GM23338 (cell line): ENCODE results near the gene ZSCAN1. TPM values are rescaled to one million over a fixed set of nuclear protein-coding genes. Genes with fewer than 3 reads are reported as not detected.

Experiments used
- ATAC-seq: fragments of 200-7000 bp; cut with Tn5 transposase; 3 replicates; pipeline ENCODE4 v1.9.1; 2020
- DNase-seq: peaks from one replicate; pipeline ENCODE4 v3.0.0-alpha.2; 2015; ENCODE audit warnings: low spot score
- H2AFZ ChIP-seq: fragments of 200-600 bp; sonication (generic); 2 replicates; pipeline ENCODE4 v1.8.0; 2016; ENCODE audit warnings: antibody characterized with exemption, mild to moderate bottlenecking, moderate library complexity
- H3F3A ChIP-seq: fragments of 200-600 bp; sonication (generic); replicated peaks from 2 replicates; pipeline ENCODE4 v1.8.0; 2017; ENCODE audit warnings: antibody characterized with exemption, mixed run types, low read depth
- H3K27ac ChIP-seq: fragments of 200-600 bp; sonication (generic); 2 replicates; pipeline ENCODE4 v1.6.1; 2016; ENCODE audit warnings: low read depth
- H3K27me3 ChIP-seq: fragments of 200-600 bp; sonication (generic); 2 replicates; pipeline ENCODE4 v1.8.0; 2016; ENCODE audit warnings: mild to moderate bottlenecking, mixed run types, moderate library complexity; ENCODE audit not compliant: insufficient read depth
- H3K36me3 ChIP-seq: fragments of 200-600 bp; sonication (generic); 2 replicates; pipeline ENCODE4 v1.8.0; 2016; ENCODE audit warnings: mild to moderate bottlenecking; ENCODE audit not compliant: insufficient read depth
- H3K4me1 ChIP-seq: fragments of 200-600 bp; sonication (generic); 2 replicates; pipeline ENCODE4 v1.8.0; 2016; ENCODE audit warnings: mild to moderate bottlenecking, moderate library complexity; ENCODE audit not compliant: insufficient read depth
- H3K4me2 ChIP-seq: fragments of 200-600 bp; sonication (generic); 2 replicates; pipeline ENCODE4 v1.7.1; 2017; ENCODE audit warnings: mixed run types
- H3K4me3 ChIP-seq: fragments of 200-600 bp; sonication (generic); 2 replicates; pipeline ENCODE4 v1.6.1; 2016; ENCODE audit warnings: mixed run types
- H3K79me2 ChIP-seq: fragments of 200-600 bp; sonication (generic); replicated peaks from 2 replicates; pipeline ENCODE4 v1.8.0; 2017; ENCODE audit warnings: mild to moderate bottlenecking; ENCODE audit not compliant: insufficient read depth
- H3K9me2 ChIP-seq: fragments of 200-600 bp; sonication (generic); 2 replicates; pipeline ENCODE4 v1.8.0; 2017; ENCODE audit not compliant: insufficient read depth
- H4K20me1 ChIP-seq: fragments of 200-600 bp; sonication (generic); replicated peaks from 2 replicates; pipeline ENCODE4 v1.8.0; 2017; ENCODE audit warnings: mild to moderate bottlenecking; ENCODE audit not compliant: insufficient read depth
- H3K27ac Mint-ChIP-seq: 2 replicates; pipeline ENCODE4 v1.8.0; 2020; ENCODE audit warnings: inconsistent platforms, mild to moderate bottlenecking, moderate library complexity, mixed read lengths
- H3K27me3 Mint-ChIP-seq: 3 replicates; pipeline ENCODE4 v1.8.0; 2022; ENCODE audit warnings: low read depth, mild to moderate bottlenecking, moderate library complexity, mixed read lengths, inconsistent platforms; ENCODE audit not compliant: insufficient read depth, poor library complexity
- H3K36me3 Mint-ChIP-seq: 3 replicates; pipeline ENCODE4 v1.8.0; 2021; ENCODE audit warnings: low read depth, mild to moderate bottlenecking, inconsistent platforms, moderate library complexity, mixed read lengths
- H3K4me1 Mint-ChIP-seq: 3 replicates; pipeline ENCODE4 v1.8.0; 2020; ENCODE audit warnings: mild to moderate bottlenecking, inconsistent platforms, mixed read lengths
- H3K4me3 Mint-ChIP-seq: 3 replicates; pipeline ENCODE4 v1.8.0; 2021; ENCODE audit warnings: moderate library complexity, mild to moderate bottlenecking, inconsistent platforms, mixed read lengths
- H3K9me3 Mint-ChIP-seq: 3 replicates; pipeline ENCODE4 v1.8.0; 2020; ENCODE audit warnings: moderate library complexity, mild to moderate bottlenecking, inconsistent platforms, mixed read lengths
- EZH2 ChIP-seq: fragments of 200-600 bp; sonication (generic); IDR thresholded peaks from one replicate; pipeline ENCODE4 v1.8.0; 2017; ENCODE audit warnings: antibody characterized with exemption, mild to moderate bottlenecking, low read depth; ENCODE audit not compliant: unreplicated experiment
- EZH2phosphoT487 ChIP-seq: fragments of 200-600 bp; sonication (generic); IDR thresholded peaks from one replicate; pipeline ENCODE4 v1.8.1; 2018; ENCODE audit warnings: antibody characterized with exemption; ENCODE audit not compliant: unreplicated experiment
- NANOG ChIP-seq: IDR thresholded peaks from 2 replicates; pipeline ENCODE4 v1.6.1; 2016; ENCODE audit warnings: antibody characterized with exemption, borderline replicate concordance
- POLR2AphosphoS5 ChIP-seq: IDR thresholded peaks from 2 replicates; pipeline ENCODE4 v1.6.1; 2016; ENCODE audit warnings: antibody characterized with exemption, low read depth
- polyA plus RNA-seq: library from polyadenylated mRNA; unstranded; fragments of >200 nt; fragmentation: Nextera tagmentation; extraction: Ambion mirVana; gene quantifications from 2 replicates; pipeline ENCODE4 v1.2.1, GENCODE V29; 2016
- total RNA-seq: library from RNA; depleted of rRNA; stranded (reverse); fragments of >200 nt; shearing (Covaris generic); gene quantifications from 2 replicates; pipeline ENCODE4 v1.2.3, GENCODE V29; 2014
- TF ChIP-seq, protein P1 (sequence below): fragments of 250-450 bp; sonication (Bioruptor Pico); IDR thresholded peaks from 2 replicates; pipeline ENCODE4 v1.5.0; 2020; ENCODE audit warnings: mild to moderate bottlenecking, moderate library complexity
- TF ChIP-seq, protein P2 (sequence below): IDR thresholded peaks from one replicate; pipeline ENCODE4 v1.6.1; 2018; ENCODE audit warnings: antibody characterized with exemption; ENCODE audit not compliant: unreplicated experiment
- TF ChIP-seq, protein P3 (sequence below): IDR thresholded peaks from 2 replicates; pipeline ENCODE4 v1.6.1; 2016; ENCODE audit warnings: antibody characterized with exemption
- TF ChIP-seq, protein P4 (sequence below), 2 experiments: fragments of 200-600 bp in 1 of 2; sonication (generic) in 1 of 2; conservative IDR thresholded peaks; 2 replicates each; pipeline versions ENCODE4 v1.5.1 to v1.6.1; 2016 to 2017; ENCODE audit warnings: antibody characterized with exemption in 2 of 2, low read depth in 2 of 2, mild to moderate bottlenecking in 2 of 2, moderate library complexity in 1 of 2

Gene ZSCAN1
- total and polyA plus RNA-seq, 2 experiments from 2014 or later, result 1.5 to 3.9 TPM

DNA sequence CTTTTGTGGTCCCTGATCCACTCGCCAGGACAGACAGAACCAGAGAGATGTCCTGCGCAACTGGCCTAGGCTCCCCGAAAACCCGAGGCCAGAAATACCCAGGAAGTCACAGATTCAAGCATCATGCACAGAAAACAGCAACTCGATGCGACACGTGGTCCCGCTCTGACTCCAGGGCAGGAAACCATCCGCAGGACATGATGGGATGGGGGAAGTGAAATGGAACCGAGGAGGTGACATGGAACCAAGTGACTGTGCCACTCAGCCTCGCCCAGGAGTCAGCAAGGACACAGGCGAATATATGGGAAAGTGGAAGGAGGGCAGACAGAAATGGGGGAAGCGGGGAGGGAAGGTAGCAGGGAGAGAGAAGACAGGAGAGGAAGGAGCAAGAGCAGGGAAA lies 63.1 kb downstream of the ZSCAN1 start (continued):
- TF ChIP-seq, protein P1, sequence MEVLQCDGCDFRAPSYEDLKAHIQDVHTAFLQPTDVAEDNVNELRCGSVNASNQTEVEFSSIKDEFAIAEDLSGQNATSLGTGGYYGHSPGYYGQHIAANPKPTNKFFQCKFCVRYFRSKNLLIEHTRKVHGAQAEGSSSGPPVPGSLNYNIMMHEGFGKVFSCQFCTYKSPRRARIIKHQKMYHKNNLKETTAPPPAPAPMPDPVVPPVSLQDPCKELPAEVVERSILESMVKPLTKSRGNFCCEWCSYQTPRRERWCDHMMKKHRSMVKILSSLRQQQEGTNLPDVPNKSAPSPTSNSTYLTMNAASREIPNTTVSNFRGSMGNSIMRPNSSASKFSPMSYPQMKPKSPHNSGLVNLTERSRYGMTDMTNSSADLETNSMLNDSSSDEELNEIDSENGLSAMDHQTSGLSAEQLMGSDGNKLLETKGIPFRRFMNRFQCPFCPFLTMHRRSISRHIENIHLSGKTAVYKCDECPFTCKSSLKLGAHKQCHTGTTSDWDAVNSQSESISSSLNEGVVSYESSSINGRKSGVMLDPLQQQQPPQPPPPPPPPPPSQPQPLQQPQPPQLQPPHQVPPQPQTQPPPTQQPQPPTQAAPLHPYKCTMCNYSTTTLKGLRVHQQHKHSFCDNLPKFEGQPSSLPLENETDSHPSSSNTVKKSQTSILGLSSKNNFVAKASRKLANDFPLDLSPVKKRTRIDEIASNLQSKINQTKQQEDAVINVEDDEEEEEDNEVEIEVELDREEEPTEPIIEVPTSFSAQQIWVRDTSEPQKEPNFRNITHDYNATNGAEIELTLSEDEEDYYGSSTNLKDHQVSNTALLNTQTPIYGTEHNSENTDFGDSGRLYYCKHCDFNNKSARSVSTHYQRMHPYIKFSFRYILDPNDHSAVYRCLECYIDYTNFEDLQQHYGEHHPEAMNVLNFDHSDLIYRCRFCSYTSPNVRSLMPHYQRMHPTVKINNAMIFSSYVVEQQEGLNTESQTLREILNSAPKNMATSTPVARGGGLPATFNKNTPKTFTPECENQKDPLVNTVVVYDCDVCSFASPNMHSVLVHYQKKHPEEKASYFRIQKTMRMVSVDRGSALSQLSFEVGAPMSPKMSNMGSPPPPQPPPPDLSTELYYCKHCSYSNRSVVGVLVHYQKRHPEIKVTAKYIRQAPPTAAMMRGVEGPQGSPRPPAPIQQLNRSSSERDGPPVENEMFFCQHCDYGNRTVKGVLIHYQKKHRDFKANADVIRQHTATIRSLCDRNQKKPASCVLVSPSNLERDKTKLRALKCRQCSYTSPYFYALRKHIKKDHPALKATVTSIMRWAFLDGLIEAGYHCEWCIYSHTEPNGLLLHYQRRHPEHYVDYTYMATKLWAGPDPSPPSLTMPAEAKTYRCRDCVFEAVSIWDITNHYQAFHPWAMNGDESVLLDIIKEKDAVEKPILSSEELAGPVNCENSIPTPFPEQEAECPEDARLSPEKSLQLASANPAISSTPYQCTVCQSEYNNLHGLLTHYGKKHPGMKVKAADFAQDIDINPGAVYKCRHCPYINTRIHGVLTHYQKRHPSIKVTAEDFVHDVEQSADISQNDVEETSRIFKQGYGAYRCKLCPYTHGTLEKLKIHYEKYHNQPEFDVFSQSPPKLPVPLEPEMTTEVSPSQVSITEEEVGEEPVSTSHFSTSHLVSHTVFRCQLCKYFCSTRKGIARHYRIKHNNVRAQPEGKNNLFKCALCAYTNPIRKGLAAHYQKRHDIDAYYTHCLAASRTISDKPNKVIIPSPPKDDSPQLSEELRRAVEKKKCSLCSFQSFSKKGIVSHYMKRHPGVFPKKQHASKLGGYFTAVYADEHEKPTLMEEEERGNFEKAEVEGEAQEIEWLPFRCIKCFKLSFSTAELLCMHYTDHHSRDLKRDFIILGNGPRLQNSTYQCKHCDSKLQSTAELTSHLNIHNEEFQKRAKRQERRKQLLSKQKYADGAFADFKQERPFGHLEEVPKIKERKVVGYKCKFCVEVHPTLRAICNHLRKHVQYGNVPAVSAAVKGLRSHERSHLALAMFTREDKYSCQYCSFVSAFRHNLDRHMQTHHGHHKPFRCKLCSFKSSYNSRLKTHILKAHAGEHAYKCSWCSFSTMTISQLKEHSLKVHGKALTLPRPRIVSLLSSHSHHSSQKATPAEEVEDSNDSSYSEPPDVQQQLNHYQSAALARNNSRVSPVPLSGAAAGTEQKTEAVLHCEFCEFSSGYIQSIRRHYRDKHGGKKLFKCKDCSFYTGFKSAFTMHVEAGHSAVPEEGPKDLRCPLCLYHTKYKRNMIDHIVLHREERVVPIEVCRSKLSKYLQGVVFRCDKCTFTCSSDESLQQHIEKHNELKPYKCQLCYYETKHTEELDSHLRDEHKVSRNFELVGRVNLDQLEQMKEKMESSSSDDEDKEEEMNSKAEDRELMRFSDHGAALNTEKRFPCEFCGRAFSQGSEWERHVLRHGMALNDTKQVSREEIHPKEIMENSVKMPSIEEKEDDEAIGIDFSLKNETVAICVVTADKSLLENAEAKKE (CRISPR knock-in tag), result no peak
- TF ChIP-seq, protein P2, sequence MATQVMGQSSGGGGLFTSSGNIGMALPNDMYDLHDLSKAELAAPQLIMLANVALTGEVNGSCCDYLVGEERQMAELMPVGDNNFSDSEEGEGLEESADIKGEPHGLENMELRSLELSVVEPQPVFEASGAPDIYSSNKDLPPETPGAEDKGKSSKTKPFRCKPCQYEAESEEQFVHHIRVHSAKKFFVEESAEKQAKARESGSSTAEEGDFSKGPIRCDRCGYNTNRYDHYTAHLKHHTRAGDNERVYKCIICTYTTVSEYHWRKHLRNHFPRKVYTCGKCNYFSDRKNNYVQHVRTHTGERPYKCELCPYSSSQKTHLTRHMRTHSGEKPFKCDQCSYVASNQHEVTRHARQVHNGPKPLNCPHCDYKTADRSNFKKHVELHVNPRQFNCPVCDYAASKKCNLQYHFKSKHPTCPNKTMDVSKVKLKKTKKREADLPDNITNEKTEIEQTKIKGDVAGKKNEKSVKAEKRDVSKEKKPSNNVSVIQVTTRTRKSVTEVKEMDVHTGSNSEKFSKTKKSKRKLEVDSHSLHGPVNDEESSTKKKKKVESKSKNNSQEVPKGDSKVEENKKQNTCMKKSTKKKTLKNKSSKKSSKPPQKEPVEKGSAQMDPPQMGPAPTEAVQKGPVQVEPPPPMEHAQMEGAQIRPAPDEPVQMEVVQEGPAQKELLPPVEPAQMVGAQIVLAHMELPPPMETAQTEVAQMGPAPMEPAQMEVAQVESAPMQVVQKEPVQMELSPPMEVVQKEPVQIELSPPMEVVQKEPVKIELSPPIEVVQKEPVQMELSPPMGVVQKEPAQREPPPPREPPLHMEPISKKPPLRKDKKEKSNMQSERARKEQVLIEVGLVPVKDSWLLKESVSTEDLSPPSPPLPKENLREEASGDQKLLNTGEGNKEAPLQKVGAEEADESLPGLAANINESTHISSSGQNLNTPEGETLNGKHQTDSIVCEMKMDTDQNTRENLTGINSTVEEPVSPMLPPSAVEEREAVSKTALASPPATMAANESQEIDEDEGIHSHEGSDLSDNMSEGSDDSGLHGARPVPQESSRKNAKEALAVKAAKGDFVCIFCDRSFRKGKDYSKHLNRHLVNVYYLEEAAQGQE, result no peak
- TF ChIP-seq, protein P3, sequence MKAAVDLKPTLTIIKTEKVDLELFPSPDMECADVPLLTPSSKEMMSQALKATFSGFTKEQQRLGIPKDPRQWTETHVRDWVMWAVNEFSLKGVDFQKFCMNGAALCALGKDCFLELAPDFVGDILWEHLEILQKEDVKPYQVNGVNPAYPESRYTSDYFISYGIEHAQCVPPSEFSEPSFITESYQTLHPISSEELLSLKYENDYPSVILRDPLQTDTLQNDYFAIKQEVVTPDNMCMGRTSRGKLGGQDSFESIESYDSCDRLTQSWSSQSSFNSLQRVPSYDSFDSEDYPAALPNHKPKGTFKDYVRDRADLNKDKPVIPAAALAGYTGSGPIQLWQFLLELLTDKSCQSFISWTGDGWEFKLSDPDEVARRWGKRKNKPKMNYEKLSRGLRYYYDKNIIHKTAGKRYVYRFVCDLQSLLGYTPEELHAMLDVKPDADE, result no peak

DNA sequence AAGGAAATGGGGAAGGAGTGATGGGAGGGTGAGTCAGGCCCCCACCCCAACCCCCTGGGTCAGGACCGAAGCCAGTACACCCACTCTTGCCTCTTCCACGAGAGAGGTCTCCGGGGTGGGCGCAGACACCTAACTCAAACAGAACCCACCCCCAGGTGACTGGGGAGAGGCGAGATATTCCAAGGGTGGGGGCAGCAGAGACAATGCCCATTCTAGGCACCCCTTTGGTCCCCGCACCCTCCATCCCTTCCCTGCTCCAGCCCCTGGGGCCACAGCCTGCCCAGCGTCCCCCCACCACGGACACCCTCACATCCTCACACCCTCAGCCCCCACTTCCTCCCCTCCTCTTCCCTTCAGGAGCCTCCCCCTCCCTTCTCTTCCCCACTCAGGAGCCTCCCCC lies 63.5 kb downstream of the ZSCAN1 start:
- Histone ChIP-seq H3K36me3 (no peaks in the 10 kb centered on the region), H2AFZ (no peak overlapping the region), H3K4me3 (peak overlapping the region; percentile 94), H3K9me2 (no peaks in the 10 kb centered on the region), H3K4me1 (no peaks in the 10 kb centered on the region; the same call in none of the 2 replicates), H3K27ac (no peak overlapping the region; the same call in 1 of the 2 replicates), H3K79me2 (peaks cover 16% of the 10 kb centered on the region), H3K27me3 (no peaks in the 10 kb centered on the region), H4K20me1 (no peaks in the 10 kb centered on the region), H3K4me2 (peak overlapping the region; percentile 91), H3F3A (no peaks in the 10 kb centered on the region)
- Mint-ChIP-seq H3K9me3 (peaks cover 38% of the 10 kb centered on the region), H3K4me3 (peak overlapping the region; percentile 72), H3K27ac (peak overlapping the region; percentile 99), H3K36me3 (peaks cover 20% of the 10 kb centered on the region), H3K27me3 (peaks cover 9% of the 10 kb centered on the region), H3K4me1 (peaks cover 12% of the 10 kb centered on the region)
- ATAC-seq (peak; percentile 7), DNase-seq (no peak)
- TF ChIP-seq, protein P2, result no peak
- TF ChIP-seq EZH2phosphoT487 (no peak), NANOG (no peak), EZH2 (no peak), POLR2AphosphoS5 (no peak)
- TF ChIP-seq, protein P4, sequence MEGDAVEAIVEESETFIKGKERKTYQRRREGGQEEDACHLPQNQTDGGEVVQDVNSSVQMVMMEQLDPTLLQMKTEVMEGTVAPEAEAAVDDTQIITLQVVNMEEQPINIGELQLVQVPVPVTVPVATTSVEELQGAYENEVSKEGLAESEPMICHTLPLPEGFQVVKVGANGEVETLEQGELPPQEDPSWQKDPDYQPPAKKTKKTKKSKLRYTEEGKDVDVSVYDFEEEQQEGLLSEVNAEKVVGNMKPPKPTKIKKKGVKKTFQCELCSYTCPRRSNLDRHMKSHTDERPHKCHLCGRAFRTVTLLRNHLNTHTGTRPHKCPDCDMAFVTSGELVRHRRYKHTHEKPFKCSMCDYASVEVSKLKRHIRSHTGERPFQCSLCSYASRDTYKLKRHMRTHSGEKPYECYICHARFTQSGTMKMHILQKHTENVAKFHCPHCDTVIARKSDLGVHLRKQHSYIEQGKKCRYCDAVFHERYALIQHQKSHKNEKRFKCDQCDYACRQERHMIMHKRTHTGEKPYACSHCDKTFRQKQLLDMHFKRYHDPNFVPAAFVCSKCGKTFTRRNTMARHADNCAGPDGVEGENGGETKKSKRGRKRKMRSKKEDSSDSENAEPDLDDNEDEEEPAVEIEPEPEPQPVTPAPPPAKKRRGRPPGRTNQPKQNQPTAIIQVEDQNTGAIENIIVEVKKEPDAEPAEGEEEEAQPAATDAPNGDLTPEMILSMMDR (conservative IDR thresholded peaks at IDR 0.05; ENCODE audit: low read depth in 2 of 2), result no peak
